ENCODE data around the gene SCN1A.

Gene SCN1A

DNA sequence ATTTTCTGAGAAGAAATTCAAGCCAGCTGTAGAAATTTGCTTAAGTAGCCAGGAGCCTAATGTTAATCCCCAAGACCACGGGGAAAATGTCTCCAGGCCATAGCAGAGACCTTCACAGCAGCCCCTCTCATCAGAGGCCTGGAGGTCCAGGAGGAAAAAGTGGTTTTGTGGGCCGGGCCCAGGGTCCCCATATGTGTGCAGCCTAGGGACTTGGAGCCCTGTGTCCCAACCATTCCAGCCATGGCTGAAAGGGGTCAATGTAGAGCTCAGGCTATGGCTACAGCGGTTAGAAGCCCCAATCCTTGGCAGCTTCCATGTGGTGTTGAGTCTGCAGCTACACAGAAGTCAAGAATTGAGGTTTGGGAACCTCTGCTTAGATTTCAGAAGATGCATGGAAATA, 160.1 kb downstream of the SCN1A start:
- no peak for DNase-seq

DNA sequence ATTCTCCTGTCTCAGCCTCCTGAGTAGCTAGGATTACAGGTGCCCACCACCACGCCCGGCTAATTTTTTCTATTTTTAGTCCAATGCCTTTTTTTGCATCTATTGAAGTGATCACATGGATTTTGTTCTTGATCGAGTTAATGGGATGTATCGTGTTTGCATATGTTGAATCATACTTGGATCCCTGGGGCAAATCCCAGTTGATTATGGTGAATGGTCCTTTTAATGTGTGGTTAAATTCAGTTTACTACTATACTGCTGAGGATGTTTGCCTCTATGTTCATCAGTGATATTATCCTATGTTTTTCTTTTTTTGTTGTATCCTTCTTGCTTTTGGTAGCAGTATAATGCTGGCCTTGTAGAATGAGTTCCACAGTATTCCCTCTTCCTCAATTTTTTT, 166.0 kb downstream of the SCN1A start:
- no peak for DNase-seq

DNA sequence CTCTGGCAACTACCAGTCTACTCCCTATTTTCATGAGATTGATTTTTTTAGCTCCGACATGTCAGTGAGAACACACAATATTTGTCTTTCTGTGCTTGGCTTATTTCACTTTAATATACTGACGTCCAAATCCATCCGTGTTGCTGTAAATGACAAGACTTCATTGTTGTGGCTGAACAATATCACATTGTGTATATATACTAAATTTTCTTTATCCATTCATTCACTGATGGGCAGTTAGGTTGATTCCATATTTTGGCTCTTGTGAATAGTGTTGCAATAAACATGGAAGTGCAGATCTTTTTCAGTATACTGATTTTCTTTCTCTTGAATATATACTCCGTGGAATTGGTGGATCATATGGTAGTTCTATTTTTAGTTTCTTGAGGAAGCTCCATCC, 168.4 kb downstream of the SCN1A start:
- DNase-seq = no peak

DNA sequence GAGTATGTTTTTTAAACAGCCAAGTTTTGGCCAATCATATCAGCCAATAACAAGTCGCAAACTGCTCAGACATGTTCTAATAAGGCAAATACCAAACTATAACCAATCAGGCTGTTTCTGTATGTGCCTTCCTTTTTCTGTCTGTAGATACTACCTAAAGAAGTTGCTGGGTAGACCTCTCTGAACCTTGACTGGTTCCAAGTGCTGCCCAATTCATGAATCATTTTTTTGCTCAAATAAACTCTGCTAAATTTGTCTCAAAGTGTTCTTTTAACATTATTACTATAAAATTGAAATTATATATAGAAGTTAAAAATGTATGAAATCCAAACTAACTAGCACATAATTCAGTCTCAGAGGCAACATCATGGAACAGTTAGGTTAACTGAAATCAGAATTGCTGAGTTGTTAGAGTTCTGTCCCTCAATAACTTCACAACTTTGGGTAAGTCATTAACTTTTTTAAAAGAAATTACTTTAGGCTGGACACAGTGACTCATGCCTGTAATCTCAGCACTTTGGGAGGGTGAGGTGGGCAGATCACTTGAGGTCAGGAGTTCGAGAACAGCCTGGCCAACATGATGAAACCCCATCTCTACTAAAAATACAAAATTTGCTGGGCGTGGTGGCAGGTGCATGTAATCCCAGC, 169.4 kb downstream of the SCN1A start:
- DNase-seq = no peak

DNA sequence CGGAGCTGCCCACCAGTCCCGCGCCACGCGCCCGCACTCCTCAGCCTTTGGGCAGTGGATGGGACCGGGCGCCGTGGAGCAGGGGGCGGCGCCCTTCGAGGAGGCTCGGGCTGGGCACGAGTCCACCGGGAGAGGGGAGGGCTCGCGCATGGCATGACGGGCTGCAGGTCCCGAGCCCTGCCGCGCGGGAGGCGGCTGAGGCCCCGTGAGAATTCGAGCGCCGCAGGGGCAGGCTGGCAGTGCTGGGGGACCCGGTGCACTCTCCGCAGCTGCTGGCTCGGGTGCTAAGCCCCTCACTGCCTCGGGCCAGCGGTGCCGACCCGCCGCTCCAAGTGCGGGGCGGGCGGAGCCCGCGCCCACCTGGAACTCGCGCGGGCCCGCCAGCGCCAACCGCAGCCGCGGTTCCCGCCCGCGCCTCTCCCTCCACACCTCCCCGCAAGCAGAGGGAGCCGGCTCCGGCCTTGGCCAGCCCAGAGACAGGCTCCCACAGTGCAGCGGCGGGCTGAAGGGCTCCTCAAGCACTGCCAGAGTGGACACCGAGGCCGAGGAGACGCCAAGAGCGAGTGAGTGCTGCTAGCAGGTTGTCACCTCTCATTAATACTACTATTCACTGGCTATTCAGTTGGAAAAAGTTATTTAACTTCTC, 170.7 kb downstream of the SCN1A start:
- no peak for DNase-seq

DNA sequence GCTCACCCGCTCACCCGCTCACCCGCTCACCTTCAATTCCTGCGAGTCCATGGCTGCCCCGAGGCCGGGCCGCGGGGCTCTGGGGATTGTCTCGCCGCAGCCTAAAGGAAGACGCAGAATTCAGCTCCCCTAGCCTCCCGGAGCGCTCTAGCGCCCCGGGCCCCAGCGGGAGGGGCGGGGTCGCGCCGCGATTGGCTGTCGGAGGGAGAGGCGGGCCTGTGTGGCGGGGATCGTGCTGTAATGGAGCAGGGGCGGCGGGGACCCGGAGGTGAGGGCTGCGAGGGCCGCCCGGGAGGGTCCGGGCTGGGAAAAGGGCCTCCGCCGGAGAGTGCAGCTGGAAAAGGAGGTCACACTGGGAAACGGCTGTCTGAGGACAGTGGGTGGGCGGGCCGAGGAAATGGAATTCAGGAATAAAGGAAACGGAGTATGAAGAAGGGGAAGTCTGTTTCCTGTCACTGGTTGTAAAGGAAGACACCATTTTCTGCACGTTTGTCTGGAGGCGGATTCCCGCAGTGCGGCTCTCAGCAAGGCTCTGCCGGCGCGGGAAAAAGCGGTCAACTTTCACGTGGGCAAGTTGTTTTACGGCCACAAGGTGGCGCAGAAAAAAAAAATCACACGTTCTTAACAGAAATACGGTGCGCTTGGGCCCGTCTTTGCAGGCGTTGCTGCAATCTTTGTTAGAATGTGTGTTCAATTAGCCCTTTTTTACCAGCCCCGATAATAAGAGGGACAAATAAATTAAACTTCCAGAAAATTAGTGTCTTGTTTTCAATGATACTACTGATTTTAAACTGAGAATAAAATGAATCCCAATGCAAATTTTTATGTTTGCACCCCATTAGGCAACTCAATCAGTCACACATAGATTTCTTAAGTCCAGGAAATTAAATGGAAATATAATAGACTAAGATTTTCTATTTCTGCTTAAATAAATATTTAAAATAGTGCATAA, 173.9 kb downstream of the SCN1A start, which contains the start of gene TTC21B:
Gene TTC21B, minus strand, starts transcription at position 122 of the 952 bp plus-strand sequence. Its CDS starts 71 bp downstream, at position 51.
- peak; percentile 90 to 92 for DNase-seq

DNA sequence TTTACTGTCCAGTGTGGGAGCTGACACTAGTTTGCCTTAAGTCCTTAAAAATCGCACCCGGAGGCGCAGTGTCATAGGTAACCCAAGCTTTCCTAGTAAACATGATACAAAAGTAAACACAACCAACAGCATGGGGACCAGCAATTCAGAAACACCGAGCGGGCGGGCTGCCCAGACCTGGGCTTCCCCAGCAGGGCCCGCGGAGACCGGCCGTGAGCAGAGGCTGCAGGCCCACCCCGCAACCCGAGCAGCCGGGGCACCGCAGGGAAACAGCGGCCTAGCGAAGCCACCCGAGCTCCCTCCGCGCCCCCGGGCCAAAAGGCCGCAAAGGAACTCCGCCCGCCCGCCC, 174.5 kb downstream of the SCN1A start:
- no peak for DNase-seq

DNA sequence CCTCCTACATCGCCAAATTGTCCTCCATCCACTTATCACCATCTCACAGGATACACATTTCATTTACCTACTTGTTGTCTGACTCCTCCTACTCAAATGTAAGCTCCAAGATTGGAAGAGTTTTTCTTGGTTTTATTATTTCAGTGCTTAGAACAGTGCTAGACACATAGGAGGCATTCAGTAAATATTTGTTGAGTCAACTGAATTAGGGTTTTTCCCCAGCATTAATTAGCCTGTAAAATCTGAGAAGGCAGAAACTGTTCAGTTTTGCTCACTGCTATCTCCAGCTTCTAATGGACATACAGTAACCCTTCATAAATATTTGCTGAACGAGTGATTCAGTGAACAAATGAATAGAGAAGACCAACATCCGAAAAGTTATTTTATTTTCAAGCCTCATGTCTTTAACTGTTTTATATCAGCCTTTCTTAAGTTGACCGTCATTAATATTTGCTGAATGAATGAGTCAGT, 175.0 kb downstream of the SCN1A start:
- DNase-seq = peak in 1 of 2 donors; percentile 31

DNA sequence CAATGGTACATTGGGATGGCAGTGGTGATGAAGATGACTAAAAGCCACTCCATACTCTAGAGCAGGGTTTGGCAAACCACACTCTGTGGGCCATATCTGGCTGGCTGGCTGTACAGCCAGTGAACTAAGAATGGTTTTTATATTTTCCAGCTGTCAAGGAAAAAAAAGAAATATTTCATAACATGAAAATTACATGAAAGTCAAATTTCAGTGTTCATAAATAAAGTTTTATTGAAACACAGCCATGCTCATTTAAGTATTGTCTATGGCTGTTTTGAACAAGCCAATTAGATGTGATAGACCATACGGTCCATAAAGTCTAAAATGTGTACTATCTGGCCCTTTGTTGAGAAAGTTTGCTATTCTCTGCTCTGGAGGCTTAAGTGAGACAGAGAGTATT, 175.7 kb downstream of the SCN1A start:
- no peak for DNase-seq

DNA sequence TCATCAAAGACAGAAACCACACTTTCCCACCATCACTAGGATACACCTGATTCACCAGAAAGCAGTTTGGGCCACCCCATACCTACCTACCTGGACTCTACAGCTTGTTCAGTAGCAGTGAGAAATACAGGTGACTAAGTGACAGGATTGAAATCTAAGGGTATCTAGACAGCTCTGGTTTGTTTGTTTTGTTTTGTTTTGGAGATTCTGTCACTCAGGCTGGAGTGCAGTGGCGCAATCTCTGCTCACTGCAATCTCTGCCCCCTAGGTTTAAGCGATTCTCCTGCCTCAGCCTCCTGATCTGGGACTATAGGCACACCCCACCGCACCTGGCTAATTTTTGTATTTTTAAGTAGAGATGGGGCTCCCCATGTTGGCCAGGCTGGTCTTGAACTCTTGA, 177.4 kb downstream of the SCN1A start:
- DNase-seq = no peak

DNA sequence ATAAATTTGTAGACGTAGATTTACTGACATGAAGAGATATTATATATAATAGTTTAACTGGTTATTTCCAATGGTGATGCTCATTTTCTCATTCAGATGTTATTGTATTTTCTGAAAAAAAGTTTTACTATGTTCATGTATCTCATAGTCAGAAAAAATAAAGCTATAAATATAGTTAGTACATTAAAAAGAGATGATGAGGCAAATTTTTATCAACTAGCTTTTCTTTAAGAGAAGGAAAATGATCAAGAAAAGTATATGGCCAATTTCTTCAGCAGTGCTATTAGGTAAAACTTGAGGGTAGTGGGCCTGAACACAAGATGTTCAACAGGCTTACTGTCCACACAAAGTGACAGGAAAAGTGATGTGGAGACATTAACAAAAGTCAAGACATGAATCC, 186.0 kb downstream of the SCN1A start:
- DNase-seq = no peak

DNA sequence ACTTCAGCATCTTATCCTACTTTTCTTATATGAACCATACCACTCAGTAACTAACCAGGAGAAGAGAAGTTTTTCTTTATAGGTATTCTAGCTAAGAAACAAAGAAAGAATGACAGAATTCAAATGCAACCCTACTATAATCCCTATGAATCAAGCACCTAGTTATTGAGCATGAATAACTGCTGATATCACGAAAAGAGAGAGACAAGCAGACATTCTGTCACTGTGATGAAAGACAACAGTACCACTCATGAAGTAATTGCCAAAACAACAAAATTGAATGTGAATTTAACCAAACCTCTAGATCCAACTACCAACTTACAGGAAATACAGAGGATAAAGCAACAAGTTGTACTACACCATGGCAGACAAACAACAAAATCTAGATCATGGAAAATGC, 189.6 kb downstream of the SCN1A start:
- DNase-seq = no peak

Measured in CD4-positive, alpha-beta T cell treated with Interleukin-4 for 1 hour (primary cell).